Measurements from ENCODE around the gene FBXO24. TPM values are rescaled to one million over a fixed set of nuclear protein-coding genes. Genes with fewer than 3 reads are reported as not detected.
A peak's percentile ranks its signal among the peaks of the same experiment; 100 is the strongest.

Gene FBXO24
- total and polyA plus RNA-seq, 2 experiments from 2014 or later = 1.1 to 1.6 TPM

GRCh38 chr7:100583132-100584053, 2.7 kb upstream of the FBXO24 start:
- WGBS (ENCODE audit: low lambda C conversion rate, missing lambda C conversion rate) = 50% methylated on average over 23 of the region's 23 CpGs
- Histone ChIP-seq H3K4me1 (ENCODE audit: insufficient read depth) (peaks cover 24% of the 10 kb centered on the region), H3K79me2 (peaks cover 35% of the 10 kb centered on the region), H3K4me2 (peak overlapping the region; percentile 89), H2AFZ (no peak overlapping the region), H3K9me3 (ENCODE audit: low read depth) (no peaks in the 10 kb centered on the region), H3K9me2 (replicated peaks; ENCODE audit: insufficient read depth) (no peaks in the 10 kb centered on the region), H4K20me1 (ENCODE audit: insufficient read depth, poor library complexity, severe bottlenecking) (peaks cover 17% of the 10 kb centered on the region), H3K27ac (peak overlapping the region; percentile 92), H3K27me3 (no peaks in the 10 kb centered on the region), H3K4me3 (peak overlapping the region; percentile 19), H3K36me3 (replicated peaks; ENCODE audit: insufficient read depth, low read depth) (no peaks in the 10 kb centered on the region)
- TF ChIP-seq CTCF (IDR thresholded peaks at IDR 0.05; ENCODE audit: poor library complexity) (no peak), EZH2 (IDR thresholded peaks at IDR 0.05; ENCODE audit: borderline replicate concordance) (no peak), EZH2phosphoT487 (IDR thresholded peaks at IDR 0.05; ENCODE audit: low read depth, severe bottlenecking, unreplicated experiment) (no peak)
- peak; percentile 77 for DNase-seq (ENCODE audit: low spot score)

- peak overlapping the region; percentile 92 for H3K27ac ChIP-seq
- peak; percentile 72 for DNase-seq (ENCODE audit: low spot score)
- peak overlapping the region; percentile 89 for H3K4me2 ChIP-seq
- peak overlapping the region; percentile 36 for H3K4me3 ChIP-seq
- peaks cover 35% of the 10 kb centered on the region for H3K79me2 ChIP-seq
- no peaks in the 10 kb centered on the region for H3K9me3 ChIP-seq (ENCODE audit: low read depth)
- no peak overlapping the region for H2AFZ ChIP-seq
- H3K36me3 ChIP-seq (replicated peaks; ENCODE audit: insufficient read depth, low read depth) = no peaks in the 10 kb centered on the region
- no peaks in the 10 kb centered on the region for H3K27me3 ChIP-seq
- peaks cover 17% of the 10 kb centered on the region for H4K20me1 ChIP-seq (ENCODE audit: insufficient read depth, poor library complexity, severe bottlenecking)
- TF ChIP-seq EZH2phosphoT487 (IDR thresholded peaks at IDR 0.05; ENCODE audit: low read depth, severe bottlenecking, unreplicated experiment) (no peak), EZH2 (IDR thresholded peaks at IDR 0.05; ENCODE audit: borderline replicate concordance) (no peak), CTCF (IDR thresholded peaks at IDR 0.05; ENCODE audit: poor library complexity) (no peak)
- no peaks in the 10 kb centered on the region for H3K9me2 ChIP-seq (replicated peaks; ENCODE audit: insufficient read depth)
- 62% methylated on average over 11 of the region's 15 CpGs for WGBS (ENCODE audit: low lambda C conversion rate, missing lambda C conversion rate)
- H3K4me1 ChIP-seq (ENCODE audit: insufficient read depth) = peaks cover 24% of the 10 kb centered on the region
Measured at GRCh38 chr7:100584054-100584682, 2.0 kb upstream of the FBXO24 start.

GRCh38 chr7:100584683-100585510, 1.2 kb upstream of the FBXO24 start:
- Histone ChIP-seq H2AFZ (no peak overlapping the region), H3K27me3 (no peaks in the 10 kb centered on the region), H3K4me1 (ENCODE audit: insufficient read depth) (peaks cover 26% of the 10 kb centered on the region), H3K79me2 (peaks cover 35% of the 10 kb centered on the region), H3K4me3 (peak overlapping the region; percentile 36), H3K36me3 (replicated peaks; ENCODE audit: insufficient read depth, low read depth) (no peaks in the 10 kb centered on the region), H3K4me2 (peak overlapping the region; percentile 89), H3K9me2 (replicated peaks; ENCODE audit: insufficient read depth) (no peaks in the 10 kb centered on the region), H3K9me3 (ENCODE audit: low read depth) (no peaks in the 10 kb centered on the region), H3K27ac (peak overlapping the region; percentile 92), H4K20me1 (ENCODE audit: insufficient read depth, poor library complexity, severe bottlenecking) (peaks cover 17% of the 10 kb centered on the region)
- DNase-seq (ENCODE audit: low spot score) = peak; percentile 89
- no peak for TF ChIP-seq EZH2 (IDR thresholded peaks at IDR 0.05; ENCODE audit: borderline replicate concordance)
- no peak for TF ChIP-seq CTCF (IDR thresholded peaks at IDR 0.05; ENCODE audit: poor library complexity)
- WGBS (ENCODE audit: low lambda C conversion rate, missing lambda C conversion rate) = 2% methylated on average over 14 of the region's 20 CpGs

All from hepatocyte (in vitro differentiated cells).